ENCODE measurements around the gene NDOR1.
A peak's percentile ranks its signal among the peaks of the same experiment; 100 is the strongest.
"Not testable (repeated sequence)": the region's sequence is repeated elsewhere in the genome, so short reads cannot be mapped to it uniquely, and the experiment has no call there.

NDOR1 gene

GRCh38 chr9:137233143-137233980 lies 27.9 kb downstream of the NDOR1 start:
- DNase-seq, result no peak

- DNase-seq, result no peak
Measured at GRCh38 chr9:137234055-137234697, 28.7 kb downstream of the NDOR1 start.

DNA sequence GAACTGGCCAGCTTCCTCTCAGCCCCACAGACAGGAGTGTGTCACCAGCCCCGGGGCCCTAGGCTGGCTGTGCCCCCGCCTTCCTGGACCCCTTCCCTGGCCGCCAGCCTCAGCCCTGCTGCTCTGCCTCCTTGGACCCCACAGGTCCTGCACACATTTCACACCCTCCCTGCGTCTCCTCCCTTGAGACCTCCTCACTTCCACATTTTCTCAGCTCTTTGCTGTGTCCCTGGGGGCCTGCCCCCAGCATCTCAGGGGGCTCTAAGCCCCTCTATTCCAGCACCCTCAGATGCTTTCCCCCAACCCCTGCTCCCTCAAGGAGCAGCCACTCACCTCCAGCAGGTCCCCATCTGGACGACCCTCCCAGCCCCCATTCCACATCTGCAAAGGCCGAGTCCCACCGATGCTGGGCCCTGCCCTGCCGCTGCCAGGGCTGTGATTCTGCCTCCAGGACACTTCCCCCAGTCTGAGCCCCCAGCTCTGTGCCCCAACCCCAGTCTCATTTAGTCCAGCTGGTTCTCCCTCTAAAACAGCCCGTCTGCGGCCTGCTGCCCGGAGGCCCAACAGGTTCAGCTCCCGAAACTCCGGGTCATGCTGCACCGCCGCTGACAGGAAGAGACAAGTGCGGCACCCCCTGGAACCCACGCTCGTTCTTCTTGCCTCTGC lies 29.4 kb downstream of the NDOR1 start:
- DNase-seq, result no peak

DNA sequence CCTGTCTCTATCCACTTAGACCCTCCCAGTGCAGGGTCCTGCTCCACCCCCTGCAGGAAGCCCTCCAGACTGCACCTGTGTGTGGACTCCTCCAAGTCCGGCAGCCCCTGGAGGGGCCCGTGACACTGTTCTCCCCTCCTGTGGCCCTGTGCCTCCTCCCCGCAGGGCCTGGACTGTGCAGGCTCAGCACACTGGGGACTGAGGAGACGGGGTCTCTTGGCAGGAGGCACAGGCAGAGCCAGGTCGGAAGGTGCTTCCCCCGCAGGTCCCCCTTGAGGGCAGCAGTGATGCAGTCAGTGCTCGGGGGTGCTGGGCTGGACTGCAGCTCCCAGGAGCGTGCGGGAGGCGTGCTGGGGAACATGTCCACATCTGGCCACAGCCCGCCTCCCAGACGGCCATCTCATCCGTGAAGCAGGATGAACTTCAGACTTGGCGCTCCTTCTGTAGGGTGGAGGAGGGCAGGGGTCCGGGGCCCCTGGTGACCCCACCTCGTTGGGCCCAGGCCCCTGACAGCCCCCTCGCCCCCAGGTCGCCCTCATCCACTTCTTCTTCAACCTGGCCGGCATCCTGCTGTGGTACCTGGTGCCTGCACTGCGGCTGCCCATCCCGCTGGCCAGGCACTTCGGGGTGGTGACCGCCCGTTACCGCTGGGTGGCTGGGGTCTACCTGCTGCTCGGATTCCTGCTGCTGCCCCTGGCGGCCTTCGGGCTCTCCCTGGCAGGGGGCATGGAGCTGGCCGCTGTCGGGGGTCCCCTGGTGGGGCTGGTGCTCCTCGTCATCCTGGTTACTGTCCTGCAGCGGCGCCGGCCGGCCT lies 30.1 kb downstream of the NDOR1 start:
- no peak for DNase-seq

DNA sequence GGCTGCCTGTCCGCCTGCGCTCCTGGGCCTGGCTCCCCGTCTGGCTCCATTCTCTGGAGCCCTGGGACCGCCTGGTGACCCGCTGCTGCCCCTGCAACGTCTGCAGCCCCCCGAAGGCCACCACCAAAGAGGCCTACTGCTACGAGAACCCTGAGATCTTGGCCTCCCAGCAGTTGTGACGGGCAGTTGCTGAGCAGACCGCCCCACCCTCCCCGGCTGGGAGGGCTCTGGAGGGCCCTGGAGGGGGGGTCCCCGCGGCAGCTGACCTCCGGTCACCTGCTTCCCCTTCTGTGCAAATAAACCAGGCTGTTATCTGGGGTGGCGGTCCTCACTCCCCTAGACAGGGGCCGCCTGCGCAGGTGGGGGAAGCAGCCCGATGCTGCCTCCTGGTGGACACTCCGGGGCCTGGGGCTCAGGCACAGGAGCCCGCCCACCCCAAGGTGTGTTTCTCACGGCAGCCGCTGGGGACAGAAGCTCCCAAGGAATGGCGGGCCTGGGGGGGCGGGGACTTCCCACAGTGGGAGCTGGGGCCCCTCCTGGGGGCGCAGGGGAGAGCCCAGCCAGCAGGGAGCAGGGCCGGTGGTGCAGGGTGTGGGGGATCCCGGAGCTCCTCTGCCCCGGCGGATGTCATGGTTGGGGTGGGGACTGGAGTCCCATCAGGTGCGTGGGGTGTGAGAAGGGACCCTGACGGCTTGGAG lies 30.9 kb downstream of the NDOR1 start:
- peak; percentile 52 for DNase-seq

- DNase-seq, result no peak
Measured at GRCh38 chr9:137236936-137237421, 31.5 kb downstream of the NDOR1 start.

GRCh38 chr9:137237759-137238726 lies 32.5 kb downstream of the NDOR1 start:
- DNase-seq, result no peak

DNA sequence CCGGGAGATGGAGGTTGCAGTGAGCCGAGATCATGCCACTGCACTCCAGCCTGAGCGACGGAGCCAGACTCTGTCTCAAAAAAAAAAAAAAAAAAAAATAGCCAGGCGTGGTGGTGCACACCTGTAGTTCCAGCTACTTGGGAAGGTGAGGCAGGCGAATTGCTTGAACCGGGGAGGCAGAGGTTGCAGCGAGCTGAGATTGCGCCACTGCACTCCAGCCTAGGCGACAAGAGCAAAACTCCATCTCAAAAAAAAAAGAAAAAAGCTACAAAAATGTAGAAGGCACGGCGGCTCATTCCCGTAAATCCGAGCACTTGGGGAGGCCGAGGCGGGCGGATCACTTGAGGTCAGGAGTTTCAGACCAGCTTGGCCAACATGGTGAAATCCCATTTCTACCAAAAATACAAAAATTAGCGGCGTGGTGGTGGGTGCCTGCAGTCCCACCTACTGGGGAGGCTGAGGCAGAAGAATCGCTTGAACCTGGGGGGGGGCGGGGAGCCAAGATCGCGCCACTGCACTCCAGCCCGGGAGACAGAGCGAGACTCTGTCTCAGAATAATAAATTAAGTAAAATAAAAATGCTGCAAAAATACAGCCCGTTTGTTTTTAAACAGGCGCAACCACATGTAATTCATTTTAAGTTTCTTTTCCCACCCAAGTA lies 34.2 kb downstream of the NDOR1 start:
- not testable (repeated sequence) for DNase-seq

DNA sequence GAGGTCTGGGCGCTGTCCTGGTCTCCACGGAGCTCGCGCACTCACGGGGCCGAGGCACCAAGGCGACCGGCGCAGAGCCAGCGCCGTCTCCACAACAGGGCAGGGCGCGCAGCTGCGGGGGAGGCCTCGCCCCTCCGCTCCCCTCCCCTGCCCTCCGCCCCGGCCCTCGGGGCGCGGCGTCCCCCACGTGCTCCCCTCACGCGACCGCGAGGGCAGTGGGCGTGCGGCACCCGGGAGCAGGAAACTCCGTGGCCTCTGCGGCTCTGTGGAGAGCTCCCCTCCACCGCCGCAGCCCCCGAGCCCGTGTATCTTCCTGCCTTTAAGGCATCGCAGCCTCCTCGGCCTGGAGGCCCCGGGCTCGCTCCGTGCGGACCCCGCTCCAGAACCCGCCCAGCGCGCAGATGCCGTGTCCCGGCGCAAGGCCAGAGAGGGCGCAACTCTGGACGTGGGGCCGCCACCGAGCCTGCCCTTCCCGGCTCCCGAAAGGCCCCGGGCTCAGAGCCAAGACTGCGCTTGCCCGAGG lies 34.9 kb downstream of the NDOR1 start:
- no peak for DNase-seq

- DNase-seq, result peak; percentile 99
Measured at GRCh38 chr9:137240841-137241489, 35.5 kb downstream of the NDOR1 start, which contains the start of gene TUBB4B. Gene TUBB4B (plus strand): TSS chr9:137241287. CDS start chr9:137241361, 74 bp downstream.

GRCh38 chr9:137241490-137242268 lies 36.2 kb downstream of the NDOR1 start:
- DNase-seq, result no peak

DNA sequence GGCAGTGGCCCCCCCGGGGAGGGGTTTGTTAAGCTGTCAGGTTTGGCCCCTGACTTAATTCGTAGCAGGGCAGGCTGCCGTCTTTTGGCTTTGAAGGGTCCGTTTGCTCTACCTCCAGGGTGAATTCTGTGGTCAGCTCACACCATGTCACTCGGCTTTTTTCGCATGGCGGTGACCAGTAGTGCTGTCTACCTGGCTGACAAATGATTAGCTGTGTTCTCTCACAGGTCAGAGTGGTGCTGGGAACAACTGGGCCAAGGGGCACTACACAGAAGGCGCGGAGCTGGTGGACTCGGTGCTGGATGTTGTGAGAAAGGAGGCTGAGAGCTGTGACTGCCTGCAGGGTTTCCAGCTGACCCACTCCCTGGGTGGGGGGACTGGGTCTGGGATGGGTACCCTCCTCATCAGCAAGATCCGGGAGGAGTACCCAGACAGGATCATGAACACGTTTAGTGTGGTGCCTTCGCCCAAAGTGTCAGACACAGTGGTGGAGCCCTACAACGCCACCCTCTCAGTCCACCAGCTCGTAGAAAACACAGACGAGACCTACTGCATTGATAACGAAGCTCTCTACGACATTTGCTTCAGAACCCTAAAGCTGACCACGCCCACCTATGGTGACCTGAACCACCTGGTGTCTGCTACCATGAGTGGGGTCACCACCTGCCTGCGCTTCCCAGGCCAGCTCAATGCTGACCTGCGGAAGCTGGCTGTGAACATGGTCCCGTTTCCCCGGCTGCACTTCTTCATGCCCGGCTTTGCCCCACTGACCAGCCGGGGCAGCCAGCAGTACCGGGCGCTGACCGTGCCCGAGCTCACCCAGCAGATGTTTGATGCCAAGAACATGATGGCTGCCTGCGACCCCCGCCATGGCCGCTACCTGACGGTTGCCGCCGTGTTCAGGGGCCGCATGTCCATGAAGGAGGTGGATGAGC lies 37.0 kb downstream of the NDOR1 start:
- DNase-seq, result no peak

DNA sequence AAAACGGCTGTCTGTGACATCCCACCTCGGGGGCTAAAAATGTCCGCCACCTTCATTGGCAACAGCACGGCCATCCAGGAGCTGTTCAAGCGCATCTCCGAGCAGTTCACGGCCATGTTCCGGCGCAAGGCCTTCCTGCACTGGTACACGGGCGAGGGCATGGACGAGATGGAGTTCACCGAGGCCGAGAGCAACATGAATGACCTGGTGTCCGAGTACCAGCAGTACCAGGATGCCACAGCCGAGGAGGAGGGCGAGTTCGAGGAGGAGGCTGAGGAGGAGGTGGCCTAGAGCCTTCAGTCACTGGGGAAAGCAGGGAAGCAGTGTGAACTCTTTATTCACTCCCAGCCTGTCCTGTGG lies 37.7 kb downstream of the NDOR1 start:
- DNase-seq, result not testable (repeated sequence)

- DNase-seq, result no peak
Measured at GRCh38 chr9:137243626-137244485, 38.4 kb downstream of the NDOR1 start.

GRCh38 chr9:137244486-137245449 lies 39.3 kb downstream of the NDOR1 start:
- DNase-seq, result no peak

All from NCI-H1436 treated with DMSO at 0.1 percent for 48 hours (cell line).